Gastrocnemius medialis (tissue), 4 donors: ENCODE measurements around the gene LHFPL6. TPM values are rescaled to one million over a fixed set of nuclear protein-coding genes. Genes with fewer than 3 reads are reported as not detected.

ENCODE experiments used
- ATAC-seq, 2 donors: fragments of 150-250 bp; one replicate each; pipeline ENCODE4 v1.9.1; 2016
- DNase-seq, 2 donors: peaks; one replicate each; pipeline ENCODE4 v3.0.0-alpha.2; 2019
- H3K27ac ChIP-seq, 4 donors: fragments of 200-600 bp; sonication (generic); 1 replicate in 1 of 4; 2 replicates in 3 of 4; pipeline ENCODE4 v1.5.1; 2016 to 2018; ENCODE audit warnings: mild to moderate bottlenecking in 2 of 4, moderate library complexity in 1 of 4
- H3K27me3 ChIP-seq, 3 donors: fragments of 200-600 bp; sonication (generic) in 2 of 3; 1 replicate in 1 of 3; 2 replicates in 2 of 3; pipeline versions ENCODE4 v1.5.1 to v1.6.0; 2016 to 2019; ENCODE audit warnings: mild to moderate bottlenecking in 1 of 3, moderate library complexity in 1 of 3
- H3K36me3 ChIP-seq, 2 donors: fragments of 200-600 bp; sonication (generic) in 1 of 2; one replicate each; pipeline ENCODE4 v1.5.1; 2017 to 2018
- H3K4me1 ChIP-seq, 2 donors: fragments of 200-600 bp; sonication (generic) in 1 of 2; one replicate each; pipeline ENCODE4 v1.5.1; 2016 to 2017; ENCODE audit warnings: mild to moderate bottlenecking in 2 of 2
- H3K4me3 ChIP-seq, 4 donors: fragments of 200-600 bp; sonication (generic) in 3 of 4; 1 replicate in 1 of 4; 2 replicates in 3 of 4; pipeline ENCODE4 v1.5.1; 2016 to 2019; ENCODE audit warnings: mild to moderate bottlenecking in 2 of 4
- H3K9me3 ChIP-seq, 3 donors: fragments of 200-600 bp; sonication (generic) in 2 of 3; 1 replicate in 1 of 3; 2 replicates in 2 of 3; pipeline ENCODE4 v1.5.1; 2016 to 2019
- POLR2A ChIP-seq, 2 donors: fragments of 450-650 bp; IDR thresholded peaks; one replicate each; pipeline ENCODE4 v1.6.1; 2017; ENCODE audit warnings: antibody characterized with exemption in 2 of 2, mild to moderate bottlenecking in 2 of 2, moderate library complexity in 2 of 2
- in situ Hi-C, 4 donors: fragments of 200-750 bp; cut with MboI; loops; one replicate each; pipeline versions ENCODE4 v1.15.0 to v1.8.0; 2017; ENCODE audit warnings: low sequenced_read_pairs in 4 of 4
- intact Hi-C: fragments of 100-400 bp; cut with DNase I; formaldehyde crosslinking; loops from one replicate; pipeline ENCODE4 v1.15.1; 2023; ENCODE audit warnings: low total_unique reads
- total RNA-seq, 4 donors: library from RNA; depleted of rRNA; stranded (reverse); fragments of >200 nt; gene quantifications; one replicate each; pipeline versions ENCODE4 v1.1.0 to v1.2.3, GENCODE V29; 2016
- TF ChIP-seq, protein P1 (sequence below), 5 experiments: fragments of 450-650 bp in 3 of 5; fragments of 200-600 bp in 2 of 5; sonication (generic) in 2 of 5; IDR thresholded peaks in 4 of 5; conservative IDR thresholded peaks in 1 of 5; 1 replicate in 4 of 5; 2 replicates in 1 of 5; pipeline ENCODE4 v1.5.1; 2016 to 2019; ENCODE audit warnings: antibody characterized with exemption in 5 of 5, mild to moderate bottlenecking in 3 of 5, moderate library complexity in 3 of 5

The LHFPL6 gene
- total RNA-seq, 4 donors from 2014 or later = 12.7 to 26.3 (median 16.0) TPM

- H3K36me3 ChIP-seq = no peaks in the 10 kb centered on the region
- intact Hi-C loops = no loop called here
- no peak overlapping the region for H3K27ac ChIP-seq
Observed at GRCh38 chr13:39542361-39542760, 60.6 kb downstream of the LHFPL6 start.

DNA sequence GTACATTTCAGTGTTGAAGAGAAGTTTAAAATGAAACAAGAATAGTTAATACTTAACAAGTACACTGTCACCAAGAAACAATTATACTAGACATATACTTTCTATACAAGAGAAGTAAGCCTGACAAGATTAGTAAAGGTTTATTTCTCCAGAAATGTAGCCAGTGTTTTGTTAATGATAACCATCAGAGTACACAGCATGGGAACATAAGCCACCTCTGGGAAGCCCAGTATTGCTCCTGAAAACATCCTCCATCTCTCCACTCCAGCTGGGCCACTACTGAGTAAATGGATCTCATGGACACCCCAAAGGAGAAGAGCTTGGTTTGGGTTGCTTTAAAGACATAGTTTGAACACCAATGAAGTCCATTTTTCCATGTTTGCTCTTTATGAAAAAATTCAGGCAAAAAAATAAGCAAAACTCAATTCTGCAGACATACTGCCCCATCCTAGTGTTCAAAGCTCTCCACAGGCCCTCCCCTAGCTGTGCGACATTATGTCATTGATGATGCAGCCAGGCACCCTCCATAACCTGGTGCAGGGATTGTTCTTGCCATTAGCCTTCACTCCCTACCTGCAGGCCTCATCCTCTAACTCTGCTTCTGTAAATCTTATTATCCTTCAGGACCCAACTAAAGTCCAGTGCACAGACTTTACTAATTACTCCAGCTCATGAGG is 61.9 kb downstream of the LHFPL6 start:
- ATAC-seq = no peak
- peaks cover 0 to 6% of the 10 kb centered on the region in 2 donors for H3K4me1 ChIP-seq
- in situ Hi-C loops = no loop called here

More at GRCh38 chr13:39542361-39542760, 60.6 kb downstream of the LHFPL6 start:
- no peak overlapping the region for H3K4me3 ChIP-seq
- TF ChIP-seq, protein P1, sequence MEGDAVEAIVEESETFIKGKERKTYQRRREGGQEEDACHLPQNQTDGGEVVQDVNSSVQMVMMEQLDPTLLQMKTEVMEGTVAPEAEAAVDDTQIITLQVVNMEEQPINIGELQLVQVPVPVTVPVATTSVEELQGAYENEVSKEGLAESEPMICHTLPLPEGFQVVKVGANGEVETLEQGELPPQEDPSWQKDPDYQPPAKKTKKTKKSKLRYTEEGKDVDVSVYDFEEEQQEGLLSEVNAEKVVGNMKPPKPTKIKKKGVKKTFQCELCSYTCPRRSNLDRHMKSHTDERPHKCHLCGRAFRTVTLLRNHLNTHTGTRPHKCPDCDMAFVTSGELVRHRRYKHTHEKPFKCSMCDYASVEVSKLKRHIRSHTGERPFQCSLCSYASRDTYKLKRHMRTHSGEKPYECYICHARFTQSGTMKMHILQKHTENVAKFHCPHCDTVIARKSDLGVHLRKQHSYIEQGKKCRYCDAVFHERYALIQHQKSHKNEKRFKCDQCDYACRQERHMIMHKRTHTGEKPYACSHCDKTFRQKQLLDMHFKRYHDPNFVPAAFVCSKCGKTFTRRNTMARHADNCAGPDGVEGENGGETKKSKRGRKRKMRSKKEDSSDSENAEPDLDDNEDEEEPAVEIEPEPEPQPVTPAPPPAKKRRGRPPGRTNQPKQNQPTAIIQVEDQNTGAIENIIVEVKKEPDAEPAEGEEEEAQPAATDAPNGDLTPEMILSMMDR (IDR thresholded peaks at IDR 0.05 in 4 of 5, conservative IDR thresholded peaks at IDR 0.05 in 1 of 5) = no peak
- TF ChIP-seq POLR2A (IDR thresholded peaks at IDR 0.05) = no peak
- H3K9me3 ChIP-seq = no peaks in the 10 kb centered on the region
- no peak for DNase-seq
- in situ Hi-C loops = no loop called here
- no peak for ATAC-seq
- H3K4me1 ChIP-seq = no peaks in the 10 kb centered on the region
- H3K27me3 ChIP-seq = no peaks in the 10 kb centered on the region

DNA sequence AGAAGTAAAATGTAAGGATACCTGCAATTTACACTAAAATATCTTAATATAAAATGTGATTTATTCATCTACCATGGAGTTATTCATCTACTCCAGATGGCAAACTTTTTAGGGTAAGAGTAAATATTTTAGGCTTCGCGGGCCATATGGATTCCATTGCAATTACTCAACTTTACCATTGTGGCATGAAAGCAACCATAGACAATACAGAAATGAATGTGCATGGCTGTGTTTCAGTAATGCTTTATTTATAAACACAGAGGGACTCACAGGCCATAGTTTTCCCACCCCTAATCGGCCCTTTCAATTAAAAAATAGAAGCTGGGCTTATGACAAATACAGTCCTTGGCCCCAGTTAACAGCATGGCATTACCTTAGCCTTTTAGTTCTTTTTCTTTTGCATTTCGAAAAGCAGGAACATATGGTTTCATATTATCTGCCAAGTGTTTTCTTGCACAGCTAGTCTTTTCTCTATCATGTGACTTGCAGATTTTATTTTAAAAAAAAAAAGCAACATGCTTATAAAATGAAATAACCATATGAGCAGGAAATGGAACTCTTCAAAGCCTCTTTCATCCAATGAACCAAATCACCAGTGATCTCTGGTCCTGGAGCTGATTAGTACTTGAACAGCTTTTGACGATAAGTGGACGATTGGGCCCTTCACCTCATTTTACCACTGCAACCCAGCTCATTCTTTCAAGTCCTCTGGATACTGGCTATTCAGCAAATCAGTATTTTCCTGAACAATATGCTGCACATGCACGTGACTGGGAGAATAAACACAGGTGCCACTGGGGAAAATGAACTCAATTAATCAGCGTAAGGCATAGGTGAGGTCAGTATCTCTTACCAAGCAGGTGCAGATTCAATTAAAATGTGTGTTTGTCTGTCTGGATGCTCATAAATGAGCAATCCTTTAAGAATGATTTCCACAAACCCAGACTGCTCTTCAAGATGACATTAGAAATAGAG is 63.9 kb downstream of the LHFPL6 start:
- H3K9me3 ChIP-seq = no peaks in the 10 kb centered on the region
- in situ Hi-C loops = no loop called here
- no peak for ATAC-seq
- H3K36me3 ChIP-seq = no peaks in the 10 kb centered on the region
- no peak for DNase-seq
- no peaks in the 10 kb centered on the region for H3K27me3 ChIP-seq
- TF ChIP-seq, protein P1 (IDR thresholded peaks at IDR 0.05 in 4 of 5, conservative IDR thresholded peaks at IDR 0.05 in 1 of 5) = no peak
- no peak for TF ChIP-seq POLR2A (IDR thresholded peaks at IDR 0.05)
- no peak overlapping the region for H3K4me3 ChIP-seq
- intact Hi-C loops = no loop called here
- no peak overlapping the region for H3K27ac ChIP-seq
- H3K4me1 ChIP-seq = peaks cover 0 to 6% of the 10 kb centered on the region in 2 donors

More for the DNA sequence above, 61.9 kb downstream of the LHFPL6 start:
- intact Hi-C loops = no loop called here
- H3K4me3 ChIP-seq = no peak overlapping the region
- no peak for DNase-seq
- no peak for TF ChIP-seq POLR2A (IDR thresholded peaks at IDR 0.05)
- TF ChIP-seq, protein P1 (IDR thresholded peaks at IDR 0.05 in 4 of 5, conservative IDR thresholded peaks at IDR 0.05 in 1 of 5) = no peak
- H3K27me3 ChIP-seq = no peaks in the 10 kb centered on the region
- H3K27ac ChIP-seq = no peak overlapping the region
- no peaks in the 10 kb centered on the region for H3K36me3 ChIP-seq
- H3K9me3 ChIP-seq = no peaks in the 10 kb centered on the region

- in situ Hi-C loops (no loop called here), intact Hi-C loops (no loop called here)
- ATAC-seq = no peak
- no peaks in the 10 kb centered on the region for H3K27me3 ChIP-seq
- no peak overlapping the region for H3K27ac ChIP-seq
- peaks cover 3 to 6% of the 10 kb centered on the region in 2 donors for H3K4me1 ChIP-seq
- TF ChIP-seq, protein P1 (IDR thresholded peaks at IDR 0.05 in 4 of 5, conservative IDR thresholded peaks at IDR 0.05 in 1 of 5) = no peak
- no peak for TF ChIP-seq POLR2A (IDR thresholded peaks at IDR 0.05)
- H3K36me3 ChIP-seq = no peaks in the 10 kb centered on the region
- no peaks in the 10 kb centered on the region for H3K9me3 ChIP-seq
- DNase-seq = no peak
- H3K4me3 ChIP-seq = no peak overlapping the region
Observed at GRCh38 chr13:39536906-39537305, 66.1 kb downstream of the LHFPL6 start.
